Adrenal gland (tissue), 12 donors: ENCODE measurements around the gene GPR171. TPM values are rescaled to one million over a fixed set of nuclear protein-coding genes. Genes with fewer than 3 reads are reported as not detected.

Experiments
- DNase-seq, 7 donors: peaks; one replicate each; pipeline ENCODE4 v3.0.0-alpha.2; 2019 to 2020
- H3K27ac ChIP-seq, 5 donors: fragments of 200-600 bp; sonication (generic) in 4 of 5; 1 replicate in 3 of 5; 2 replicates in 2 of 5; pipeline versions ENCODE4 v1.5.1 to v1.8.0; 2016 to 2020; ENCODE audit warnings: mild to moderate bottlenecking in 1 of 5
- H3K27me3 ChIP-seq: fragments of 200-600 bp; 2 replicates; pipeline ENCODE4 v1.8.0; 2021
- H3K36me3 ChIP-seq, 2 donors: fragments of 200-600 bp; replicated peaks in 1 of 2; 1 replicate in 1 of 2; 2 replicates in 1 of 2; pipeline versions ENCODE4 v1.5.1 to v1.8.0; 2018 to 2022
- H3K4me1 ChIP-seq, 2 donors: fragments of 200-600 bp; replicated peaks in 1 of 2; 1 replicate in 1 of 2; 2 replicates in 1 of 2; pipeline versions ENCODE4 v1.5.1 to v1.8.0; 2018 to 2021
- H3K4me3 ChIP-seq, 4 donors: fragments of 200-600 bp; sonication (generic) in 3 of 4; one replicate each; pipeline ENCODE4 v1.5.1; 2016 to 2018
- H3K9me3 ChIP-seq, 3 donors: fragments of 200-600 bp; sonication (generic) in 1 of 3; replicated peaks in 1 of 3; 1 replicate in 2 of 3; 2 replicates in 1 of 3; pipeline versions ENCODE4 v1.5.1 to v1.8.0; 2016 to 2021
- CTCF ChIP-seq, 6 experiments: fragments of 450-650 bp in 4 of 6; fragments of 200-600 bp in 2 of 6; sonication (generic) in 1 of 6; IDR thresholded peaks; 1 replicate in 5 of 6; 2 replicates in 1 of 6; pipeline versions ENCODE4 v1.5.1 to v1.8.0; 2016 to 2021; ENCODE audit warnings: antibody characterized with exemption in 6 of 6, mild to moderate bottlenecking in 2 of 6, moderate library complexity in 1 of 6
- POLR2A ChIP-seq, 2 donors: fragments of 450-650 bp; IDR thresholded peaks; one replicate each; pipeline ENCODE4 v1.6.1; 2017; ENCODE audit warnings: antibody characterized with exemption in 2 of 2, mild to moderate bottlenecking in 2 of 2, moderate library complexity in 1 of 2
- WGBS, 4 donors: extraction: QIAGEN DNeasy Blood & Tissue Kit in 2 of 4; methylation state at CpG; one replicate each; pipeline versions ENCODE4 v1.1.5 to v1.1.7; 2013 to 2017; 5-methylcytosine and 5-hydroxymethylcytosine counted together
- intact Hi-C, 2 donors: fragments of 100-400 bp; cut with DNase I; formaldehyde crosslinking; loops; one replicate each; pipeline versions ENCODE4 v1.14.1 to v1.15.0; 2022 to 2023
- polyA plus RNA-seq, 3 donors: library from polyadenylated mRNA; stranded (reverse); fragments of 200-250 nt in 2 of 3; fragments of 350-450 nt in 1 of 3; fragmentation: Illumina TruSeq in 1 of 3; extraction: RNeasy Lipid Tissue Mini Kit (QIAGEN cat#74804) in 1 of 3; gene quantifications; one replicate each; pipeline ENCODE4 v1.2.3, GENCODE V29; 2013 to 2014
- total RNA-seq, 9 donors: library from RNA; depleted of rRNA in 4 of 9; stranded (reverse); fragments of >200 nt in 4 of 9; fragments of 120-200 nt in 1 of 9; fragmentation: NEBNext Ultra II Directional in 1 of 9; extraction: Animal tissue kit (Norgen Biotek cat#: 25700) in 1 of 9; gene quantifications; one replicate each; pipeline versions ENCODE4 v1.1.0 to v1.2.4, GENCODE V29; 2013 to 2023
- donor health status: healthy with polysubstance abuse.
- donor health status: Bipolar disorder and iron deficiency.
- donor health status: DM: yes; HTN: yes; CAD: no.
- donor health status: DM: no; HTN: no; CAD: no.
- donor health status: DM: no; HTN: no; CAD: no.
- donor health status: DM: yes; HTN: yes; CAD: no.

The GPR171 gene
- total and polyA plus RNA-seq, 12 donors, result 0.06 to 2.0 (median 0.49) TPM; not detected in 2

GRCh38 chr3:151218136-151218535 lies 15.1 kb upstream of the GPR171 start:
- Histone ChIP-seq H3K27ac (no peak overlapping the region), H3K9me3 (no peaks in the 10 kb centered on the region), H3K4me1 (peaks cover 14 to 36% of the 10 kb centered on the region in 2 donors), H3K27me3 (no peaks in the 10 kb centered on the region), H3K36me3 (no peaks in the 10 kb centered on the region), H3K4me3 (no peak overlapping the region)
- TF ChIP-seq CTCF (IDR thresholded peaks at IDR 0.05) (no peak), POLR2A (IDR thresholded peaks at IDR 0.05) (no peak)
- intact Hi-C loops, result no loop called here
- 17 to 27% (median 23%) methylated on average over 1 of the region's 1 CpG for WGBS, 4 donors
- no peak for DNase-seq

GRCh38 chr3:151216641-151217607 lies 13.9 kb upstream of the GPR171 start:
- H3K4me3 ChIP-seq, result no peak overlapping the region
- WGBS, 4 donors, result 82 to 85% (median 84%) methylated on average over 3 of the region's 3 CpGs
- no peak for TF ChIP-seq POLR2A (IDR thresholded peaks at IDR 0.05)
- TF ChIP-seq CTCF (IDR thresholded peaks at IDR 0.05), result no peak
- H3K4me1 ChIP-seq, result peaks cover 14 to 36% of the 10 kb centered on the region in 2 donors
- no peak overlapping the region for H3K27ac ChIP-seq
- no peaks in the 10 kb centered on the region for H3K27me3 ChIP-seq
- no peaks in the 10 kb centered on the region for H3K9me3 ChIP-seq
- intact Hi-C loops, result no loop called here
- no peaks in the 10 kb centered on the region for H3K36me3 ChIP-seq
- DNase-seq, result no peak

GRCh38 chr3:151214459-151214858 lies 11.4 kb upstream of the GPR171 start:
- intact Hi-C loops, result no loop called here
- no peak for DNase-seq
- H3K4me3 ChIP-seq, result no peak overlapping the region
- WGBS, 4 donors, result 79 to 88% (median 84%) methylated on average over 1 of the region's 1 CpG
- no peaks in the 10 kb centered on the region for H3K9me3 ChIP-seq
- no peak overlapping the region for H3K27ac ChIP-seq
- no peak for TF ChIP-seq CTCF (IDR thresholded peaks at IDR 0.05)
- no peak for TF ChIP-seq POLR2A (IDR thresholded peaks at IDR 0.05)
- no peaks in the 10 kb centered on the region for H3K36me3 ChIP-seq
- peaks cover 14 to 40% of the 10 kb centered on the region in 2 donors for H3K4me1 ChIP-seq
- no peaks in the 10 kb centered on the region for H3K27me3 ChIP-seq

DNA sequence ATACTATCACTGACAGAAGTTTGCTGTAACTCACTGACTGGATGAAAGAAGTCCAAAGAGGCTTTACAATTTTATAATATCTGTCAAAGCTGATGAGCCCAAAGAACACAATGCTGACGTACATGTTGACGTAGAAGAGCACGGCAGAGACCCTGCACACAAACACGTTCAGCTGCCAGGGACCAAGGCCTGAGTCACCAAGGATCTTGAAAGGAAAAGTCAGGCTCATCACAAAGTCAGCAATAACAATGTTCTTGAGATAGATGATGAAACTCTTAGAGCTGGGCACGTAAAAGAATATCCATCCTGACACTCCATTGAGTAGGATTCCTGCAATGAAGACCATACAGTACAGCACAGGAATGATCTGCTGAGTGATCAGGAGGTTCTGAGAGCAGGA lies 10.9 kb upstream of the GPR171 start:
- Histone ChIP-seq H3K36me3 (no peaks in the 10 kb centered on the region), H3K4me1 (peaks cover 9 to 34% of the 10 kb centered on the region in 2 donors), H3K4me3 (no peak overlapping the region), H3K27ac (no peak overlapping the region), H3K9me3 (no peaks in the 10 kb centered on the region), H3K27me3 (no peaks in the 10 kb centered on the region)
- intact Hi-C loops, result no loop called here
- WGBS, 4 donors, result 86 to 93% (median 90%) methylated on average over 5 of the region's 5 CpGs
- no peak for DNase-seq
- no peak for TF ChIP-seq POLR2A (IDR thresholded peaks at IDR 0.05)
- TF ChIP-seq CTCF (IDR thresholded peaks at IDR 0.05), result no peak
